Fibroblast of skin of left biceps (primary cell): Measurements from ENCODE around the gene CD58.

Source experiments
- DNase-seq, 2 experiments: peaks; one replicate each; pipeline ENCODE4 v3.0.0-alpha.2; 2013; ENCODE audit warnings: low read depth in 2 of 2

The CD58 gene

DNA sequence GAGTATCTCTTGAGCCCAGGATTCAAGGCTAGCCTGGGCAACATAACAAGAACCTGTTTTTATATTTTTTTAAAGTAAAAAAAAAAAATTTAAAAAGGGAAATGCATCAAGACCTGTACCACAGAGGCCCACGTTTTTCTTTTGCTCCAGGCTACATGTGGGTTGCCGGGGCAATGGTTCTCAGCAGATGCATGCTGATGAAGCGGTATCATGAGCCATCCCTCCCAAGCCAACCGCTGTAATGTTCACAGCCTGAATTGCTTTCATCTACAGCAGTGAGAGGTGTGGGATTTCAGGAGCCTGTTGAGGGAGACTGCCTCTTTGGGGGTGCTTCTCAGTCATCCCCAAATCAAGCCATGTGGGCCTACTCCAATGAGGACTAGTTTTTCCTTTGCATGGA lies 60.5 kb downstream of the CD58 start:
- DNase-seq, result no peak

DNA sequence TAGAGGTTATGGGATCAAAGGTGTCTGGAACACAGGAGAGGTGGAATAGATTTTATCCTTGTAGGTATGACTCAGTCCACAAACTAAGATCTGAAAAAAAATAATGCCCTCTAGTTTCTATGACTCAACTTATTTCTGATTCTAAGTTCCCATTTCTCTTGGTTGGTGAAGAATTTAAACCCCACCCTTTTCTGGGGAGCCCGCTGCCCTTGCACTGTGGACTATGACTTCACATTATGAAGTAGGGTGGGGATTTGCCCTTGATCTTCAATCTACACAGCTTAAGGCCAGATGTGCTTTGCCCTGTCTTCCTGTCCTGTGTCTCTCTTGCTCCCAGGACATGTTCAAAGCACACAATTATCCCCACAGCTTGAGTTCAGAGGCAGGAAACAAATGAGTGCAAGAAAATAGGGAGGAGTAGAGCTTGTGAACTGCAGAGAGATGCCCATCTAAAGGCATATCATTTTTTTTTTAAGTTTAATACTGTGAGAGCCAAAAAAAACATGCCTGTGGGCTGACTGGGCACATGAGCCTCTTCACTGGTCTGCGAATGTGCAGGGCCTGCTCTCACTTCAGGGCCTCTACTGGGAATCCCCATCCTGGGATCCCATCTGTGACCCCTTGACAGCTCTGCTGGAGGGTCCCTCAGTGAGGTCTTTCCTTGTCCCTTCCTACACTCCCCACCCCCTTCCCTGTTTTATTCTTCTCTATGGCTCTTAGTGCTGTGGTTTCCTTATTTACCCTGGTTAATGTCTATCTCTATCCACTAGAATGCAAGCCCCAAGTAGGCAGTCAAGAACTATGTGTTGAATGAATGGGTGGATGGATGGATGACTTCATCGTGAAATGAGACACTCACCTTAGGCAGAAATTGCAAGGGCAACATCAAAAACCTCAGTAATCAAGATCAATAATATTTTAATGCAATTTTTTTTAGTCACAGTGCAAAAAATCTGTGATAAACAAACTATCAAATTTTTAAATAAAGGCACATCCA lies 61.5 kb downstream of the CD58 start:
- no peak for DNase-seq

DNA sequence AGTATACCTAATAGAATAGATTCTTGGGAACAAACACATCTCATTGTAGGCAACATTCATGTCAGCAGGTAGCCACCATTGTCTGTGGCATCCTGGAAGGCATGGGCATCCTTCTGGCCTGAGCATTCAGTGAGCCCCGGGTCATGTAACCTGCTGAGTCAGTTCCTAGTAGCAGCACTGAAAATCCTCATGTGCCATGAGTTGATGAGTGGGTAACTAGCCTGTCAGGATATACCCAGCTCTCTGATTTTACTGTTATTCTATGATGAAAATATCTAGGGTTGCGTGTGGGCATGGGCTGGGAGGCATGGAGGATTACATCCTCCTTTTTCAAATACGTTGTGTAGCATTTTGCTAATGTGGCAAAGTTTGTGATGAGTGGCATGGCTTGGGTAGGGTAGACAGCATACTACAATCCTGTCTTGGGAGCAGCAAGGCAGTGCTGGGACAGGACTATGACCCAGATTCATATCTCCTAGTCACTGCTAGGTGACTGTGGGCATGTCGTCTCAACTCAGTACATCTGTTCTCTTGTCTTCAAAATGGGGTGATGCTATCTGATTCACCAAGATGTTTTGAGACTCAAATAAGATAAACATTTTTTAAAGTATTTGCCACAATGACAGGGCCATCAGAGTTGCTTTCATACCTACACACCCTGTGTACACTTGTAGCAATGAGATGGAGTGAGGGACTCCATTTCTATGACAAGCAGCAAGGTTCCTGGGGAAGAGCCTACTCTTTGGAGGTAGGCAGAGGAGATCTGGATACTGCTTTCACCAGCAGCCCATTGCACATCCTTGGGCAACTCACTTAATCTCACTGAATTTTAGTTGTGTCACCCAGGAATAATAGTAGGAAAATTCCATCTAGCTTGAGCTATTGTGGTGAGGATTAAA lies 62.5 kb downstream of the CD58 start:
- no peak for DNase-seq

DNA sequence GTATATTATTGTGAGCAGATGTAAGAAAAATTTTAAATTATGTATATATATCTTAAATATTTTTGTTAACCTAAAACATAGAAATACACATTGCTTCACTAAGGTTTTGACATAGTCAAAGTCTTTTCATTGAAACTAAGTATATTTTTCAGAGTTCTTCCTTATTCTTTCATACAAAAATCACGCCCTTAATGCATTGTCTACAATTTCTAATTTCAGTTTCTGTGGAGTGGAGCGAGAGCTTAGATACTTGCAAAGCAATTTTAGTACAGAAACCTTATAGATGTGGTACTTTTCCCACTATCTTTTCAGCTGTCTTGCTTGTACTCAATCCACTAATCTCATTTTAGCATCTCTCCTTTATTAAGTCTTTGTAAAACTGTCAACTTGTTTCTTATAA lies 63.2 kb downstream of the CD58 start:
- no peak for DNase-seq

DNA sequence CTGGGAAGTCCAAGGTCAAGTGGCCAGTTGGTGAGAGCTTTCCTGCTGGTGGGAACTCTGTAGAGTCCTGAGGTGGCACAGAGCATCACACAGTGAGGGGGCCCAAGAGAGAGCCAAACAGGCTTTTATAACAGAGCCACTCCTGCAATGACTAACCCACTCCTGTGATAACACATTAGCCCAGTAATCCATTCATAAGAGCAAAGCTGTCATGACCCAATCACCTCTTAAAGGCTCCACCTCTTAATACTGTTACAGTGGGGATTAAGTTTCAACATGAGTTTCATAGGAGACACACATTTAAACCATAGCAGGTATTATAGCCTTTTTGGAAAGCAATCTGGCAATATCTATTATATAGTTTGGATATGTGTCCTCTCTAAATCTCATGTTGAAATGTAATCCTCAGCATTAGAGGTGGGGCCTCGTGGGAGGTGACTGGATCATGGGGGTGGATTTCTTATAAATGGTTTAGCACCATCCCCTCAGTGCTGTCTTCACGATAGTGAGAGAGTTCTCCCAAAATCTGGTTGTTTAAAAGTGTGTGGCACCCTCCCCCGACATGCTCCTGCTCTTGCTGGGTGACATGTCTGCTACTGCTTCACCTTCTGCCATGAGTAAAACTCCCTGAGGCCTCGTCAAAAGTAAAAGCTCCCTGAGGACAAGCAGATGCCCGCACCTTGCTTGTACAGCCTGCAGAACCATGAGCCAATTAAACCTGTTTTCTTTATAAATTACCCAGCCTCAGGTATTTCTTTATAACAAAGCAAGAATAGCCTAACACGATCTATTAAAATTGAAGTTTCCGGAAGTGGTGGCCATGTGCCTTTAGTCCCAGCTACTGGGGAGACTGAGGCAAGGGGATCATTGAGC lies 64.5 kb downstream of the CD58 start:
- no peak for DNase-seq

DNA sequence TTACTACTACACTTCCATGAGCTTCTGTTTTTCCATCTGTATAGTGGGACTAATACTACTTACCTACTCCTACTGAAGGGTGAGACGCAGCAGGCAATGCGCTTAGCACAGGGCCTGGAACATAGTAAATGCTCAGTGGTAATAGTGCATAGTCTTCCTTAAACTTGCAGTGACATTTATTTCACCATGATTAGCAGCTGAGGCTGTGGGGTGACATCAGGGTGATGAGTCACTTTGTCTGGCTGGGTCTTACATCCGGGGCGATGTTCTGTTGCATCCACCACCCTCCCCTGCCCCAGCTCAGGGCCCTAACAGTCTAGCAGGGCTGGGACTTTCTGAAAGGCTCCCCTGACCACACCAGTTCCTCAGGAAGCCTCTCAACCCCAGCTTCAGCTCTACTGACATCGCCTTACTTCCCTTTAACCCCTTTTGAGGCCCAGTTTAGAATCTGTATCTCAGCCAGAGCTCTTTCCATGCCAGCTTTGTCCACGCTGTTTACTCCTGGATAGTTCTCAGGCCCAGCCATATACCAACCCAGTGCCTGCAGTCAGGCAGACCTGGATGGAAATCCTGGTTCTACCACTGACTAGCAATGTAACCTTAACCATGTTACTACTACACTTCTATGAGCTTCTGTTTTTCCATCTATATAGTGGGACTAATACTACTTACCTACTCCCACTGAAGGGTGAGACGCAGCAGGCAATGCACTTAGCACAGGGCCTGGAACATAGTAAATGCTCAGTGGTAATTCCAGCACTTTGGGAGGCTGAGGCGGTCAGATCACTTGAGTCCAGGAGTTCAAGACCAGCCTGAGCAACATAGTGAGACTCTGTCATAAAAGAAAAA lies 66.3 kb downstream of the CD58 start:
- no peak for DNase-seq

DNA sequence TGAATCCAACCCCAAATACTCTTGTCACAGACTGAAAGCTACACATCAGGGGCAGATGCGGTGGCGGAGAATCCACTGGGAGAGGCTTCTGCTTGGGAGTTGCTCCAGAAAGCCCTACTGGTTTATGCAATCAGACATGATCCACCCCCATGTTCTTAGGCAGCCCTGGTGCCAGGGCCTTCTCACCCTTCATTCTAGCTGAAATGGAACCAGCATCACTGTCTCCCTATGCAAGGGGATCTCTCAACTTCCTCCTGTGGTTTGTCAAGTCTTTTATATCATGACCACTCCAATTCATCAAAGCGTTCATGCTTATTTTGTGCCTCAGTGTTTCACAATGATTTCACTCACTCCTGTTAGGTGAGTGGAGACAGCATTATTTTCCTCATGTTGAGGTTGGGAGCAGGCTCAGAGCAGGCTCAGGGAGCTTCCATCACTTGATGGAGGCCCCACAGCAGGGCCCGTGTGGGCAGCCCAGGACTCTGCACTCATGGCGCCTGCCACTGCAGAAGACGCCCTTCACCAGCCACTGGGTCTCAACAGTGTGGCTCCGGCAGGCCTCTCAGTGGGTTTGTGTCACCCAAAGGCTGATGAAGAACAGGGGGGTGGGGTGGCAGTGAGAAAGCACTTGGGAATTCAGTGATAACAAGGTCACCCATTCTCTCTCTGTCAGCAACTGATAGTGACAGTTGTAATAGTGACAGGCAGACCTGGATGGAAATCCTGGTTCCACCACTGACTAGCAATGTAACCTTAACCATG lies 67.1 kb downstream of the CD58 start:
- no peak for DNase-seq

DNA sequence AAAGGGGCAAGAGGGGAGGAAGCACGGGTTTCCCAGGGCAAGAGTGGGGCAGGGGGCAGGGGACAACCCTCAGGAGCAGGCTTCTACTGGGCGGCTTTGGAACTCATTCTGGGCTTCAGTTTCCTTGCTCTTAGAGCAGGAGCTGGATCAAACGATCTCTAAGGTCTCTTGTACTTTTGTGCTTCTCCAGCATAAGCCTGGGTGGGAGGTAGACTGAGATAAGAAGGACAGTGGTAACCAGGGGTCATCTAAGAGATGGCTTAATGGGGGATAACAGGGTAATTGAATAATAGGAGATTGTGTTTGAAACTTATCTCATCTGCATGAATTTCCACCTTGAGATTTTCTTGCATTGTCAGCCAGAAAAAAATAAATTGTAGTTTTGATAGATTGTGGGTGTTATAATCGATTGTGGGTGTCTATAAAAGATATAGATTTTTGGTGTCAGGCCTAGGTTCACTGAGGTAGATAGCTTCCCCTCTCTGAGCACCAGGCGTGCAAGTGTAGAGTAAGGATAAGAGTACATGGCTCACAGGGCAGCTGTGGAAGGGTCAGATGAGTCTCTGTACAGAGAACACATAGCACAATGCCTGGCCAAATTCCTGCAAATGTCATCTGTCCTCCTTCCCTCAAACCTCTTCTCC lies 68.0 kb downstream of the CD58 start:
- no peak for DNase-seq

DNA sequence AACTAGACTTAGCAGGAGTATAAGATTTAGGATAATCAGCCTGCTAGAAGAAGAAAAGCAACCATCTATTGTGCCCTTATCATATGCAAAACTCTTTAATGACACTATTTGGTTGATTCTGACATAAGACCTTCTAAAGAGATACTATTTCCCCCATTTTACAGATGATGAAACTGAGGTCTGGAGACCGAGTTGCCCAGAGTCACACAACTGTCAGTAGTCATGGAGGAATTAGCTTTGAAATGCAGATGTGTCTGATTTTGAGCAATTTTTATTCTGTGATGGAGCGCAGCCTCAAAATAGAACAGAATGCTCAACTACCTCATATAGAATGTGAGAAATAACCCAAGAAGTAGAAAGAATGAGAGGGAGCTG lies 69.0 kb downstream of the CD58 start:
- DNase-seq, result no peak

DNA sequence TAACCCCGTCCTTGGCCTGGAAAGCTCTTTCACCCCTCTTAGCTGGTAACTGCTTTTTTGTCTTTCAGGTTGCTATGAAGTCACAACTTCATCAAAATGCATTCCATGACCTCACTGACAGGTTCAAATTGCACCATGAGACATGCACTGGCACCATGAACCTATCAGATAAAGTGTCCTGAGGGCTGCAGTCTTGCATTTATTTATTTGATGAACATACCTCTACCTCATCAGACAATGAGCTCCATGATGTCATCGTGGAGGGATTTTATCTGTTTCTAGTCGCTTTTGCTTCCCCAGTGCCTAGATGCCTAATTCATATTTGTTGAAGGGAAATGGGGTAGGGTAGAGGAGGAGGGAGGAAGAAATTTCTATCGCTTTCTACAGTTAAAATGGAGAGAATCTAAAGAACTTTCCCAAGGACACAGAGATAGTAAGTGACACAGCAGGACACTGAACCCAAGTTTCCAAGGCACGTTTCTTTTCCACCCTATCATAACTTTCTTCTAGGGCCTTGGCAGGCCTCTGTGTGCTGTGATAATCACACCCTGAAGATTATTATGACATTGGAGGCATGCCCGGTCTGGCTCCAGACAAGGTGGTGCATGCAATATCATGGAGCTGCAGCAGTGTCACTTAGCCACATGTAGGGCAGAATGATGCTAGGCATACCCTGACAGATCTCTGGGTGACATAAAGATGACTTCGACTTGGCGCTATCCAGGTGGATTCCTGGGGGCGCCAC lies 69.5 kb downstream of the CD58 start:
- DNase-seq, result no peak

DNA sequence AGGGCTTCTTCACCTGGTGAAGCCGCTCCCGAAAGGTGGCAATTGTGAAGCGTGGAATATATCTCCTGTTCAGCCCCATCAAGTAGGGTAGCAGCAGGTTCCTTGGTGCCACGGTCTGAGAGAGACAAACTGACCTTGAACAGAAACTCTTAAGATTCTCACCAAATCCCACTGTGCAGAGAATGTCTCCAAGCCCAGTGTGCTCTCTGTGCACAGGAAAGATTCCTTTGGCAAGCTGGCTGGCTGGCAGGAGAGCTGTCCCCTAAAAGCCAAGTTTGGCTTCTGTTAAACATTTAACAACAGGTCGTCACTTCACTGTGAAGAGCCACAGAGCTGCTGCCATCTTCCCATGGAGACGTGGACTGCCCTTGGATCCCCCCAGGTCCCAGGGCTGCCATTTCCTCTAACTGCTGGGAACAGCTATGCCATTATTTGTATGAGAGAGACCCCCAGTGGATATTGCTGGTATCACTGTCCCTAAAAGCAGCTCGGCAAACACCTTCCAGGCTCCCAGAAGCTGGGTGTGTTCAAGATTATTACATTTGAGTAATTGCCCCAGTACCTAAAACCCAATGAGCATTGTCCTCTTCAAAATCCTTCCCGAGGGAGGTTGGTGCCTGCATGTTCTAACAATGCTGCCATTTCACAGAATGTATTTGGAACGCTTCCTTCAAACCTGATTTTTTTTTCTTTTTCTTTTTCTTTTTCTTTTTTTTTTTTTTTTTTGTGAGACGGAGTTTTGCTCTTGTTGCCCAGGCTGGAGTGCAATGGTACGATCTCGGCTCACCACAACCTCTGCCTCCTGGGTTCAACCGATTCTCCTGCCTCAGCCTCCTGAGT lies 71.8 kb downstream of the CD58 start:
- DNase-seq, result no peak

DNA sequence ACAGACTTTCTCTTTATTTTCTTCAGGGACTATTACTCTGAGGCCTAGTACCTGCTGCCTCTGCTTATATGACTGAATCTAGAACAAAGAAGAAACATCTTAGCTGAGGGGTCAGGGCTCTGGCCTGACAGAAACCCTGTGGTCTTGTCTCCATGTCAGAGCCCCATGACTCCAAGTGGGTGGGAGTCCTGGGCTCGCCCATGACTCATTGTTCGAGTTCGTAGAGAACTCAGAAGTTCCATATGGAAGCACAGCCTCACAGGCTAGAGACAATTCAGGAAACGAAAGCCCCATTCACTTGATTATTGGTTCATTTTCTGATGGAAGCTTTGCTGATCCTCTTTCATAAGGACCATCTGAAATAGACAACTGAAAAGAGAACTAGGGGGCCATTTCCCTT lies 73.2 kb downstream of the CD58 start:
- no peak for DNase-seq

DNA sequence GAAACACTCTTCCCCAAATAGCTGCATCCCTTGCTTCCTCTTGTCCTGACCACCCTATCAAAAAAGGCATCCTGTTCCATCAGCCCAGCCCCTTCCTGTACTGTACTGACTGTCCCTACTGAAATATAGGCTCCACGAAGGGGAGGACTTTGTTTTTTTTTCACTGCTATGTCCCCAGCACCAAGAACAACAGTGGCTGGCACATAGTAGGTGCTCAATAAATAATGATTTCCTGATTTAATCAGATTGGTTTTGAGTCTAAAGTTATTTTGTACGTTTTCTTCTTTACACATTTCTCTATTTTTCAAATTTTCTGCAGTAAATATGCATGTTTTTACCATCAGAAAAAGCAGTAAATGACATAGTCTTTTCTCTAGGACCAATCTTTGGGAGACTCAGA lies 73.9 kb downstream of the CD58 start:
- DNase-seq, result no peak

DNA sequence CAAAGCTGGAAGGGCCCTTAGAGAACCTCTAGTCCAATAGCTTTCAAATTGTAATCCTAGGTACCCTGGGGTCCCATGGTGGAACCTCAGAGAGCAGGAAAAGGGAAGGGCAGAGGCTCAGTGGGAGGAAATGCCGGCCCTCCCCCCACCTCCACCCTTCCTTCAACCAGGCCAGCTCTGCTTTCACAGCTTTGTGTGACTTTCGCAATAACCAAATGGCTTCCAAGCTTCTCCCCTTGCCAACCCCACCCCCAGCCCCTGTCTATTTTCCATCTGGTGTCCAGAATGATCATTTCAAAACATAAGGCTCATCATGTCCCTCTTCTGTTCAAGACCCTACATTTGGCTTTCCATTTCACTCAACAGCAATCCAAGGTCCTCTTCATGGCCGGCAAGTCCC lies 74.4 kb downstream of the CD58 start:
- DNase-seq, result peak; percentile 47 to 57

DNA sequence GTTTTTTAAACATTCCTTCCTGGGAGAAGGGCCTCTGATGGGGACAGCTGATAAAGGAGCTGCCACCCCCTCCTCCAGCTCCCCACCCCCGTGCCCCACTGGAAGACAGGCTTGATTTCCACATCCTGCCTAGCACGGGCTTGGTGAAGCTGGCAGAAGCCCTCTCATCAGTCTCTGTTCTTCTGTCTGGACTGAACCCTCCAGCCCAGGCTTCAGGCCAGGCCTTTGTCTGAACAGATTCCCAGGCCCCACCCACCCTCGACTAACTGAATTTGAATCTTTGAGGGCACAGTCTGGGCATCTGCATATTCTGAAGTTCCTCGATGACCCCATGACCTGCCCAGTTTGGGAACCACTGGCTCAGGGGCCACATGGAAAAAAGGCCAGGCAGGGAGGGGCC lies 75.3 kb downstream of the CD58 start:
- no peak for DNase-seq

DNA sequence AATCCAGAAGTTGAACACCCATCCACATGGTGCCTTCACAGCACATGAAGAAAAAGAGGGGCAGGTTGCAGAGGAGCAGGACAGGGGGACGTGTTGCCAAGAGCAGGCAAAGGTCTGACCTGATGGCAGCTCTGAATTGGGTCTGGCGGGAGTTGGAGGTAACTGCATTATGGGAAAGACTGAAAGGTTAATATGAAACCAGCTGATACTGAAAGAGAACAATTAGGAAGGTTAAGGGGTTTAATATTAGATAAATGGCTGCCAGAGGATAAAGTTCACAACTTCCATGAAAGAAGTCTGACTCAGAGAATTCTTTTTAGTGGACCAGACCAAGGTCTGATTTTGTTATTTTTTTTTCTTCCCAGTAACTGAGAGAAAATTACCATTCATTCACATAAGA lies 76.1 kb downstream of the CD58 start:
- DNase-seq, result no peak

DNA sequence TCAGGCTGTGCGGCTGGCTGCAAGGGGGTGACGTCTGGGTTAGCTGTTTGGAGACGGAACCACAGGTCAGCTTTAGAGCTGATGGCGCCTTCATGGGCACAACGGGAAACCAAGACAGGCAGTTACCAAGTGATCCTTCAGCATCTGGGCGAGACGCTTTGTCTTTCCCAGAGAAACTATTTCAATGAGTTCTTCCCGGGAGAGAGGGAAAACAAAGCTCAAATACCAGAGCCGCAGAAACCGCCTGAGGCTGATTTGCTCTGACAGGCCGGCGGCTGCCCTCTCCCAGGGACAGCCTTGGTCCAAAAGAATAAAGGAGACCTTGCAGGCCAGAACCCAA lies 76.5 kb downstream of the CD58 start:
- DNase-seq, result no peak
